GM19372 (cell line): ENCODE data around the gene MAN1A1.

Source experiments
- ATAC-seq: cut with Tn5 transposase; IDR thresholded peaks from one replicate; pipeline ENCODE4 v1.9.1; 2021; ENCODE audit warnings: mild to moderate bottlenecking, low read depth, moderate library complexity; ENCODE audit not compliant: unreplicated experiment

Gene MAN1A1

GRCh38 chr6:119328254-119328653 lies 21.3 kb downstream of the MAN1A1 start:
- no peak for ATAC-seq

DNA sequence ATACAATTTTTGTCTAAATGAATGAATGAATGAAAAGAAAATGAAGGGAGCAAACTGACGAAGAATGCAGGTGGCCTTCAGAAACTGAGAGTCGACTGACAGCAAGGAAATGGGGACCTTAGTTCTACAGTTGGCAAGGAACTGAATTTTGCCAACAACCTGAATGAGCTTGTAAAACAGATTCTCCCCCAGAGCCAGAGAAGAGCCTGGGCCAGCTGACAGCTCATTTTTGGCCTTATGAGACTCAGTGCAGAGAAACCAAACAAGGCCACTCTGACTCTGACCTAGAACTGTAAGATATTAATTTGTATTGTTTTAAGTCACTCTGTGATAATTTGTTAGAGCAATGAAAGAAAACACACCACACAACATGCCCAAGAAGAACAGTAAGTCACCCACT lies 21.8 kb downstream of the MAN1A1 start:
- no peak for ATAC-seq

DNA sequence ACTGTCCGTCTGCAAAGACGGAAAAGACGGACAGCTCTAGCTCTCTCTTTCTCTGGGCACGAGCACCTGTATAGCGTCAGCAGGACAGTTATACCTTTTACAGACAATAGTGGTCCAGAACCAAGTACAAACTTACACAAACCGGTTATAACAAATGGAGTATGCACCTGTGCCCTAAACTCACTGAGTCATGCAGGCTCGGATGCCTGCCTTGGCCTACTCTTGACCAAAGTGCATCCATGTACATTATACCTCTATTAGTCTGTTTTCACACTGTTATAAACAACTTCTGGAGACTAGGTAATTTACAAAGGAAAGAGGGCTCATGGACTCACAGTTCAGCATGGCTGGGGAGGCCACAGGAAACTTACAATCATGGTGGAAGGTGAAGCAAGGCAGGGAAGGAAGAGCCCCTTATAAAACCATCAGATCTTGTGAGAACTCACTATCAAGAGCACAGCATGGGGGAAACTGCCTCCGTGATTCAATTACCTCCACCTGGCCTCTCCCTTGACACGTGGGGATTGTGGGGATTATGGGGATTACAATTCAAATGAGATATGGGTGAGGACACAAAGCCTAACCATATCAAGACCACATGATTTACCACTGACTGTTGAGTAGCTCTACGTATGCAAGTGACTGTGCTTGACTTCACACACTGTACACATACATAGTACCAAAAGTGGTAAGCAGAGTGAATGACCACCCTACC lies 23.1 kb downstream of the MAN1A1 start:
- ATAC-seq, result no peak

- no peak for ATAC-seq
Measured at GRCh38 chr6:119325559-119326265, 23.8 kb downstream of the MAN1A1 start.

- no peak for ATAC-seq
Measured at GRCh38 chr6:119324718-119325117, 24.8 kb downstream of the MAN1A1 start.

GRCh38 chr6:119323931-119324330 lies 25.6 kb downstream of the MAN1A1 start:
- ATAC-seq, result no peak

DNA sequence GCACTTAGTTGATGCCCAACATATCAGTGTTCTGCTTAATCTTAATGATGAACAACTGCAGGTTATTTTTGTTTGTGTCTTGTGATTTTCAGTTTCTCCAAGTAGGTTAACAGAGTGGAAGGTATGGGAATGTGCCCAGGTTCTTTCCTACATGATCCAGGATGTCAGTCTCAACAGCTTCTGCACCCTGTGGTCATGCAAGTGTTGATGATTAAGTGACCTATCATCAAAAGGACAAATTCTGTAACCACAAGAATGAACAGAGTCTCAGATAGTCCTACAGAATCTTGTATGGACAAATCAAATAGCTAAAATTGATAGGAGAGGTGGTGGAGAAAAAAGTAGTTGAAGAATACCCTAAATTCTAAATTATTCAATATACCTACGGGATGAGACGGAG lies 26.1 kb downstream of the MAN1A1 start:
- ATAC-seq, result no peak

GRCh38 chr6:119322715-119323350 lies 26.7 kb downstream of the MAN1A1 start:
- ATAC-seq, result no peak

DNA sequence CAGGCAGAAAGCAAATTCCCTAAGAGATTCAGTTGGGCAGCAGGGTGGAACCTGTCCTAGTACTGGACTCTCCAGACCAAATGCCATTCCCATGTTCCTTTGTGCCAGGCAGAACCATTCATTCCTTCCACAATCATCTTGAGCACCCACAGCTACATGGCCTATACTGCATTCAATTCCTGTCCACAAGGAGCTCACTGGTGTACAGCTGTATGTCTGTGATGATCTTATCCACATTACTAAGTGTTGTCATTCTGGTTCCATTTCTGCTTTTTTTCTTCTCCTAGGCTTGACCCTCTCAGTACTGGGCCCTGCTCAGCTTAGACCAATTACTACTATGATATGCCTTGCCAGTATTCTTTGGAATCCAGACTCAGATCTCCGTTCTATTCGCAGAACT lies 27.5 kb downstream of the MAN1A1 start:
- no peak for ATAC-seq

DNA sequence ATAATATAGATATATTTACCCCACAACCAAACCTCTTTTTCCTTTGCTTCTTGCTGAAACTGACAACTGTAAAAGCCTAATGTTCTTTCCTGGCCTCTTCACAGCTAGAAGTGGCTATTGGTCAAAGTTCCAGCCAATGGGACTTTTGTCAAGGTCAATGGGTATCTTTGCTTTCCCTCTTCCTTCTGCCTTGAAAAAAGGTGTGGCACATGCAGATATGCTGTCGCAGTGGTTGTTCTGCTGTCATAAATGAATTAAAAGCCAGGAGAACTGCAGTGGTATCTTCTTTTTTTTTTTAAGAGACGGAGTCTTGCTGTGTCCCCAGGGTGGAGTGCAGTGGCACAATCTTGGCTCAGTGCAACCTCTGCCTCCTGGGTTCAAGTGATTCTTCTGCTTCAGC lies 29.9 kb downstream of the MAN1A1 start:
- no peak for ATAC-seq

- no peak for ATAC-seq
Measured at GRCh38 chr6:119318730-119319129, 30.8 kb downstream of the MAN1A1 start.

DNA sequence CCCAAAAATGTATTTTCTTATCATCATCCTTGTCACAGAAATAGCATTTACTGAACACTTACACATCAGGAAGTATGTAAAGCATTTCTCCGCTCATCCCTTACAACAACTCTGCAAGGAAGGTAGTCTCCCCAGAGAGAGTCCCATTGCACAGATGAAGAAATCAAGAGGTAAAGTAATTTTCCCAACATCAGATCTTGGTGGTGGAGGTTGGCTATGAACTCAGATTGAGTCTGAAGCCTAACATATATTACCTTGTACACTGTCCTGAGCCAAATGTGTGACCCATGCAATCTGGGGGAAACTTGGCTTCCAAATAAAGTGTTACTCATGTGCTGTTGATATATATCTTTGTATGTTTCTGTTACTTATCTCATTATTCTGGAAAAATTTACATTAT lies 31.4 kb downstream of the MAN1A1 start:
- no peak for ATAC-seq

DNA sequence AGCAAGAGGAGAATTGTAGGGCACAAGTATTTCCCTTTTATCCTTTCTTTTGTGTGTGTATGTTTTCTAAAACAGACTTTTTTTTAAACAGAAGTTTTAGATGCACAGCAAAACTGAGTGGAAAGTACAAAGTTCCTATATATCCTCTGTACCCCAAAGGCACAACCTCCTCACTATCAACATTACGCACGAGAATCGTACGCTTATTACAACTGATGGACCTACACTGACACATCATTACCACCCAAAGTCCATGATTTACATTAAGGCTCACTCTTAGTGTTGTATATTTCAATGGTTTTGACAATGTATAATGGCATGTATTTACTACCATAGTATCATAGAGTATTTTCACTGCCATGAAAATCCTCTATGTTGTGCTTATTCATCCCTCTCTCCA lies 32.6 kb downstream of the MAN1A1 start:
- ATAC-seq, result no peak

DNA sequence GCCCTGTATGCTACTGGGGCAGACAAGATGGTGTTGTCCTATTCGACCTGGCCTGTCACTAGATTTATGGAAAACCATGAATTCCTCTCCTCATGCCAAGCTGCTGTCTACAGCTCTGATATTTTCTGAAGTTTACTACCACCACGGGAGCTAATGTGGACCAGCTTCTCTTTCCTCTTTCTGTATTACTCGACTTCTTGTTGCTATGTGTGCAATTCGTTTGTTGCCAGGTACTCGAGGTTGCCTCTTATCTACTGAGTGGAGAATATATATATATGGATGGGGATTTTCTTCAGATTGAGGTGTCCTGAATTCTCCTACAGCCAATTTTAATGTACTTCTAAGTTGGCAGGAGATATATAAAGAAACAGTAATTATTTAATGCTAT lies 34.7 kb downstream of the MAN1A1 start:
- ATAC-seq, result peak; percentile 42

GRCh38 chr6:119313937-119314884 lies 35.4 kb downstream of the MAN1A1 start:
- ATAC-seq, result peak; percentile 50

DNA sequence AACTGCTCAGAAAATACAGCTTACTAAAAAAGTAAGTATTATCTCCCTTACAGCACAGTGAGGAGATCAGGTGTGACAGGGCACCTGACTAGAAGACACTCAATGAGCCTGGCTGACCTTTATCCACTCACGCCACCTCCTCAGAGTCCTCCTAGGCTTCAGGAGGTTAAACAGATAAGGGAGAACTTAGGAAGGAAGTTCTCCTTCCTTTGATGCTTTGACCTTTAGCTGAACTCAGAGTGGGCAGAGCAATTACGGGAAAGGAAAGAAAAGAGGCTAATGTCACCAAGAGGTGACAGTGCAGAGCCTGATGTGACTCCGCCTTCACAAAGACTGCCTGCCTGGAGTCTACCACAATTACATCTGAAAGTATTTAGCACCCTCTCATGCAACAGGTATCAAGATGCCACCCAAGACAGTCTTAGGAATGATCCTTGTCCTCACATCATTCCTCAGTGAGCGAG lies 36.7 kb downstream of the MAN1A1 start:
- peak; percentile 28 for ATAC-seq

GRCh38 chr6:119312441-119312840 lies 37.1 kb downstream of the MAN1A1 start:
- ATAC-seq, result no peak

DNA sequence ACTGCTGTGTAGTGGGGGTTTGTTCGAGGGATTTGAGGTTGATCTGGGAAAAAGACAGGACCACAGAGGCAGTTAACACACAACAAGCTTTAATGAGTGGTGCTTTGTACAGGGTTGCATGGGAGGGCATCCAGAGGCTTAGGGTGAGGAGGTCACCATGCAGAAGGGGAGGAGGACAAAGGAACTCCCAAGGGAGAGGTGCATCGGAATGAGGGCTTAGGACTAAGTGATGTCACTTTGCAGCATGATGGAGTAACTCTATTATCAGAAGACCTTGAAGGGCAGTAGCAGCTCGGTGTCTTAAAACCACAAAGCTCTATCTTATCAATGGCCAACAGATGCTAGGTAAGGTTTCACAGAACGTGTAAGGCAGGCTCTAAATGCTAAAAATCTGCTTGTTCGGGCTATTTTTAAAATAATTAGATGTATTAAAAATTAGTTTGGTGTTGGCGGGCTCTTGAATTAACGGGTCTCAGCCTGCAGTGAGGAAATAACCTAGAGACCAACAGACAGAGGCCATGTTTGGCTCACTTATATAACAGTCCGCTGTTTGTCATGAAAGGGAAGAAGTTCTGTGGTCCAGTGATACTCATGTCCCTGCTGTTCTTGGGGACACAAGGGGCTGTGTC lies 37.9 kb downstream of the MAN1A1 start:
- no peak for ATAC-seq

DNA sequence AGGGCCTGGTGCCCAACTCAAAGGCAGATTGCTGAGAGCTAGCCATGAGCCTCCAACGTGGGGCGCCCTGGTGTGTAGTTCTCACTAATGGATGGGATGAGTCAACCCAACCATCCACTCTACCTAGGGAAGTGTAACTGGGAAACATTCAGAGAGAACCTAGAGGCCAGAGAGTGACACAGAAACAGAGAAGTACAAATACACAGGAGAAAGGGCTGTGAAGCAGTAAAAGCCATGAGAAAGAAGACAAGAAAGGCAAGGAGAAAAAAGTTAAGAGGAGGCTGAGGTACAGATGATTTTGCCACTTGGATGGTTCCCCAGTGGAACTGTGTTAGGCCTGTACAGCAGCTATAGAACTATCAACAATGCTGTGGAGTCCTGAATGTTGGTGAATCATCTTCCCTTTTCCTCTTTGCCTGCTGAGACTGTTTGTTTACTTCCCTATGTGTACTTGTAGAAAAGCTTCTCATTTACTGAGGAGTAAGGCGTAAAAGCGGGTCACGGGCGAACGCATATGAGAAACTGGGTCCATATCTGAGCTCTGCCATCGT lies 39.0 kb downstream of the MAN1A1 start:
- no peak for ATAC-seq
